ENCODE results near the gene PRDX1.

DNA sequence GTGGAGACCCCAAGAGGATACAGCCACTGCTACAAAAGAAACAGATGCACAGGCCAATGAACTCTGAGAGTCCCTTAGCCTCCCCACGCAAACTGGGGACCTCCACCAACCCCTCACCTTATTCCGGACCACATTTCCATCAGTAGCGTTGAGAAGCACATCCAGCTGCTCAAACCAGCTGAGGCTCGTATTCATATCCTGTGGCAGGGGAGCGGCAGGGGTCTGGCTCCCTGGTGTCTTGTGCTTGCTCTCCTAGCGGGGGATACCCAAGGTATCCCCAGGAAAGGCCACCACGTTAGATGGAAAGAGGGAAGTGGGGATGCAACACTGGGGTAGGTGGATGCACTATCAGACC is 22.3 kb downstream of the PRDX1 start:
- TF ChIP-seq, protein P1, sequence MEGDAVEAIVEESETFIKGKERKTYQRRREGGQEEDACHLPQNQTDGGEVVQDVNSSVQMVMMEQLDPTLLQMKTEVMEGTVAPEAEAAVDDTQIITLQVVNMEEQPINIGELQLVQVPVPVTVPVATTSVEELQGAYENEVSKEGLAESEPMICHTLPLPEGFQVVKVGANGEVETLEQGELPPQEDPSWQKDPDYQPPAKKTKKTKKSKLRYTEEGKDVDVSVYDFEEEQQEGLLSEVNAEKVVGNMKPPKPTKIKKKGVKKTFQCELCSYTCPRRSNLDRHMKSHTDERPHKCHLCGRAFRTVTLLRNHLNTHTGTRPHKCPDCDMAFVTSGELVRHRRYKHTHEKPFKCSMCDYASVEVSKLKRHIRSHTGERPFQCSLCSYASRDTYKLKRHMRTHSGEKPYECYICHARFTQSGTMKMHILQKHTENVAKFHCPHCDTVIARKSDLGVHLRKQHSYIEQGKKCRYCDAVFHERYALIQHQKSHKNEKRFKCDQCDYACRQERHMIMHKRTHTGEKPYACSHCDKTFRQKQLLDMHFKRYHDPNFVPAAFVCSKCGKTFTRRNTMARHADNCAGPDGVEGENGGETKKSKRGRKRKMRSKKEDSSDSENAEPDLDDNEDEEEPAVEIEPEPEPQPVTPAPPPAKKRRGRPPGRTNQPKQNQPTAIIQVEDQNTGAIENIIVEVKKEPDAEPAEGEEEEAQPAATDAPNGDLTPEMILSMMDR (IDR thresholded peaks at IDR 0.05; ENCODE audit: control extremely low read depth in 1 of 3, insufficient read depth in 1 of 3, low read depth in 1 of 3, low read length in 3 of 3), result no peak
- TF ChIP-seq POLR2AphosphoS5 (IDR thresholded peaks at IDR 0.05; ENCODE audit: low read depth, low read length) (no peak), CEBPB (IDR thresholded peaks at IDR 0.05; ENCODE audit: low read depth, low read length) (no peak), SP1 (IDR thresholded peaks at IDR 0.05; ENCODE audit: low read depth, low read length) (no peak), TAF1 (IDR thresholded peaks at IDR 0.05; ENCODE audit: low read depth, low read length) (no peak), SUZ12 (IDR thresholded peaks at IDR 0.05; ENCODE audit: low read length) (no peak), SIN3A (conservative IDR thresholded peaks at IDR 0.05 in 1 of 2, IDR thresholded peaks at IDR 0.05 in 1 of 2; ENCODE audit: low read depth in 1 of 2, low read length in 2 of 2) (no peak), HDAC6 (IDR thresholded peaks at IDR 0.05; ENCODE audit: low read depth, low read length) (no peak)

All from H1 (cell line).